HL-60 (cell line): ENCODE measurements around the gene VWA8.

Source experiments
- DNase-seq, 2 experiments: peaks; one replicate each; pipeline ENCODE4 v3.0.0-alpha.2; 2010 to 2020; ENCODE audit warnings: low read depth in 1 of 2, low spot score in 1 of 2
- H3K27ac ChIP-seq: fragments of 250-450 bp; sonication (Bioruptor Pico); replicated peaks from 2 replicates; pipeline ENCODE4 v1.5.1; 2020; ENCODE audit warnings: mild to moderate bottlenecking, moderate library complexity
- H3K27me3 ChIP-seq: fragments of 250-450 bp; sonication (Bioruptor Pico); 2 replicates; pipeline ENCODE4 v1.5.1; 2021; ENCODE audit warnings: mild to moderate bottlenecking, moderate library complexity; ENCODE audit not compliant: insufficient read depth, poor library complexity, severe bottlenecking
- H3K4me3 ChIP-seq: replicated peaks from 2 replicates; pipeline ENCODE4 v1.5.1; 2011; ENCODE audit warnings: mild to moderate bottlenecking, control low read depth, low read length; ENCODE audit not compliant: insufficient read depth
- CTCF ChIP-seq: IDR thresholded peaks from one replicate; pipeline ENCODE4 v1.5.1; 2011; ENCODE audit warnings: low read length, control low read depth, inconsistent platforms; ENCODE audit not compliant: insufficient read depth
- GABPA ChIP-seq: IDR thresholded peaks from 2 replicates; pipeline ENCODE4 v1.6.1; 2012; ENCODE audit warnings: low read depth
- POLR2AphosphoS5 ChIP-seq: IDR thresholded peaks from 2 replicates; pipeline ENCODE4 v1.6.1; 2012; ENCODE audit warnings: low read depth
- REST ChIP-seq: IDR thresholded peaks from 2 replicates; pipeline ENCODE4 v1.6.1; 2012; ENCODE audit warnings: low read depth; ENCODE audit not compliant: insufficient replicate concordance
- SPI1 ChIP-seq: IDR thresholded peaks from 2 replicates; pipeline ENCODE4 v1.6.1; 2012; ENCODE audit warnings: low read depth, mild to moderate bottlenecking, borderline replicate concordance

Gene VWA8

DNA sequence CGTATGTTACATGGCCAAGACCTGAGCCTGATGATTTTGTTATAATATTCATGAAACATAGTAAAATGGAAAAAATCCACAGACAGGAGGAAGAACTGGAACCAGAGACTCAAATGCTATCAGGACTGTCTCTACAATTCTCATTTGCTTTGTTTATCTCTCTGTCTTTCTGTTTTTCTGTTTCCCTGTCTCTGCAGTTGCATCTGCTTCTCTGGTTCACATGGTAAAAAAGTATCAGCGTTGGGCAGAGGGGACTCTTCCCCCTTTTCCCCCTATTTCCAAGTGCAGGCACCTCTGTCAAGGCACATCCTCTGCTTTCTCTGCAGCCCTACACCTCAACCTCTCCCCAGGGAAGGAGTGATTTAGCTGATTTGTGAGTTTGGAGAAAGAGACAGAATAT lies 41.2 kb upstream of the VWA8 start:
- H3K4me3 ChIP-seq = no peak overlapping the region
- H3K27ac ChIP-seq = no peak overlapping the region
- peaks cover 2% of the 10 kb centered on the region for H3K27me3 ChIP-seq
- DNase-seq = no peak
- TF ChIP-seq REST (no peak), GABPA (no peak), SPI1 (no peak), POLR2AphosphoS5 (no peak), CTCF (no peak)

DNA sequence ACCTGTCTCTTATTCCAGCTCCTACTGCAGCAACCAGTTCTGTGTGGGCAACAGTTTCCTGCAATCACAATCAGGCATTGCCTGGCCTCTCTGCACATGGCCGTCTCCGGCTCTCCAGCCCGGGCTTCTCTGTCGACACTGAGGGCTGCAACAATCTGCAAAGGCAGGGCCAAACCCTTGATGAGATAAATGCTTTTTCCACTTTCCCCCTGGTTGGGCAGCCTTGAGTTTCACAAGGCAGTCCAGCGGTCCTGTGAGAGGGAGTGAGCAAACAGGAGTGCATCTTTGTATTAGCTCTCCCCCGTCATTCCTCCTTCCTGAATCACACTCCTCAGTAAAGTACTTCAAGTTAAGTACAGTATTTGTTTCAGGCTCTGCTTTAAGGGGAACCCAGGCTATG lies 40.7 kb upstream of the VWA8 start:
- Histone ChIP-seq H3K27ac (no peak overlapping the region), H3K27me3 (peaks cover 2% of the 10 kb centered on the region), H3K4me3 (no peak overlapping the region)
- DNase-seq = no peak
- TF ChIP-seq GABPA = no peak
- TF ChIP-seq CTCF = no peak
- no peak for TF ChIP-seq REST
- no peak for TF ChIP-seq POLR2AphosphoS5
- no peak for TF ChIP-seq SPI1

DNA sequence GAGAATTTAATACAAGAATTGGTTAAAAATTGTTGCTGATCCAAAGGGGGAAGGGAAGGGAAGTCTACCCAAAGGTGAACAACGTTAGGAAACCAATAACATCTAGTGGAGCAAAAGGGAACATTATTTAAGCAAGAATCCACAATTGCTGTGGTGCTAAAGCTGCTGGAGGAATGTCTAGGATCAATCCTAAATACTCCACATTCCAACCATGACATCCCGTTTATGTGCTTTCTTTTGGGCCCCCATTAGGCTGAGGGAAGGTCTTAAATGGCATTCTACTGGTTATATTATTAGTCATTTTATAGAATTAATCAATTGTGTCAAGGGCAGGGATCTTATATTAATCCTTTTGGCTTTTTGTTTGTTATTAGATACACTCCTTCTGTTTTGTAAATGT lies 39.9 kb upstream of the VWA8 start:
- Histone ChIP-seq H3K27ac (no peak overlapping the region), H3K27me3 (peaks cover 2% of the 10 kb centered on the region), H3K4me3 (no peak overlapping the region)
- DNase-seq = no peak
- TF ChIP-seq SPI1 = no peak
- TF ChIP-seq GABPA = no peak
- TF ChIP-seq CTCF = no peak
- no peak for TF ChIP-seq POLR2AphosphoS5
- TF ChIP-seq REST = no peak
